M059J (cell line): Measurements from ENCODE around the gene PRR36. TPM values are rescaled to one million over a fixed set of nuclear protein-coding genes. Genes with fewer than 3 reads are reported as not detected.

Experiments
- DNase-seq: peaks from one replicate; pipeline ENCODE4 v3.0.0-alpha.2; 2012; ENCODE audit warnings: low read depth
- total RNA-seq: library from RNA; depleted of rRNA; stranded (reverse); fragments of >200 nt; shearing (Covaris generic); gene quantifications from 2 replicates; pipeline ENCODE4 v1.2.3, GENCODE V29; 2014

Gene PRR36
- total RNA-seq, 1 experiment from 2014 or later, result not detected

GRCh38 chr19:7899751-7900378 is 25.7 kb upstream of the PRR36 start:
- no peak for DNase-seq

GRCh38 chr19:7898967-7899366 is 24.8 kb upstream of the PRR36 start:
- no peak for DNase-seq

- no peak for DNase-seq
Measured at GRCh38 chr19:7897292-7897691, 23.1 kb upstream of the PRR36 start.

- DNase-seq, result no peak
Measured at GRCh38 chr19:7895565-7895964, 21.4 kb upstream of the PRR36 start.

- DNase-seq, result no peak
Measured at GRCh38 chr19:7894612-7895309, 20.6 kb upstream of the PRR36 start.

- peak; percentile 72 for DNase-seq
Measured at GRCh38 chr19:7893362-7894101, 19.3 kb upstream of the PRR36 start.

- no peak for DNase-seq
Measured at GRCh38 chr19:7888826-7889217, 14.6 kb upstream of the PRR36 start.

GRCh38 chr19:7888145-7888825 is 14.1 kb upstream of the PRR36 start, which contains the start of gene LRRC8E:
Gene LRRC8E, plus strand, starts transcription at chr19:7888510. Its CDS starts 7,094 bp downstream, at chr19:7895604.
- peak; percentile 81 for DNase-seq

GRCh38 chr19:7887408-7888144 is 13.4 kb upstream of the PRR36 start:
- DNase-seq, result no peak

GRCh38 chr19:7885818-7886217 is 11.6 kb upstream of the PRR36 start:
- no peak for DNase-seq

GRCh38 chr19:7883796-7884570 is 9.8 kb upstream of the PRR36 start:
- peak; percentile 84 for DNase-seq

- no peak for DNase-seq
Measured at GRCh38 chr19:7883105-7883504, 8.9 kb upstream of the PRR36 start.

GRCh38 chr19:7881910-7882309 is 7.7 kb upstream of the PRR36 start:
- DNase-seq, result no peak

- DNase-seq, result no peak
Measured at GRCh38 chr19:7879836-7880235, 5.6 kb upstream of the PRR36 start.

- no peak for DNase-seq
Measured at GRCh38 chr19:7879111-7879807, 5.1 kb upstream of the PRR36 start.

GRCh38 chr19:7877249-7877836 is 3.2 kb upstream of the PRR36 start:
- DNase-seq, result no peak

- DNase-seq, result no peak
Measured at GRCh38 chr19:7874897-7875273, 695 bp upstream of the PRR36 start.

GRCh38 chr19:7873304-7874075 is 700 bp downstream of the PRR36 start:
- no peak for DNase-seq
